GM19463 (cell line): ENCODE data around the gene EN2.

ENCODE experiments used
- ATAC-seq: cut with Tn5 transposase; IDR thresholded peaks from one replicate; pipeline ENCODE4 v1.9.1; 2021; ENCODE audit warnings: mild to moderate bottlenecking, moderate library complexity; ENCODE audit not compliant: unreplicated experiment

EN2 gene

DNA sequence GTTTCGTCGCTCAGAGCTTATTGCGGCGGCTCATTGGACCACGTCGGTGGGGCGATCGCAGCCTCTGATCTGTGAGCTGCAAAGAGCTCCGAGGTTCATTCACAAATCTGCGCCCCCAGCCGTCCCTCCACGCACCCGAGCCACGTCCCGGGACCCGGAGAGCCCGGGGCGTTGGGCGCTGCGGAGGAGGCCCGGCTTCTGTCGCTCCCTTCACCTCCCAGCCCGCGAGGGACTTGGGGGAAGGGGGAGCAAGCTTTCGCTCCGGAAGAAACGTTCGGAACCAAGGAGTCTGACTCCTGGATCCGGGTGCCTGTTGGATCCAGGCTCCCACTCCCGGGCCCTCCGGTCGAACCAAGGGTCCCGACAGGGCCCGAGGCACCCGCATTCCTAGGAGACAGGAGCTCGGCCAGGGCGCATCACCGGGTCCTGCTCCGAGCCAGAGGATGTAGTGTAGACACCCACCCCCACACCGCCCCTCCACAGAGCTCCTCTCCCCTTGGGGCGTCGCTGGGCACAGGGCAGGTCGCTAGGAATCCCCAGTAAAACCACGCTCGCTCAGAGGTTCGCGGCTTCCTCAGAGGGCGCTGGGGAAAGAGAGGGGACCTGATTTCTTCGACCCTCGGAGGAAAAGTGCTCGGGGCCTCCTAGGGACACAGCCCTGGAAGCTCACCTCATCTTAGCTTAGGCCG, 7.9 kb upstream of the EN2 start:
- no peak for ATAC-seq

DNA sequence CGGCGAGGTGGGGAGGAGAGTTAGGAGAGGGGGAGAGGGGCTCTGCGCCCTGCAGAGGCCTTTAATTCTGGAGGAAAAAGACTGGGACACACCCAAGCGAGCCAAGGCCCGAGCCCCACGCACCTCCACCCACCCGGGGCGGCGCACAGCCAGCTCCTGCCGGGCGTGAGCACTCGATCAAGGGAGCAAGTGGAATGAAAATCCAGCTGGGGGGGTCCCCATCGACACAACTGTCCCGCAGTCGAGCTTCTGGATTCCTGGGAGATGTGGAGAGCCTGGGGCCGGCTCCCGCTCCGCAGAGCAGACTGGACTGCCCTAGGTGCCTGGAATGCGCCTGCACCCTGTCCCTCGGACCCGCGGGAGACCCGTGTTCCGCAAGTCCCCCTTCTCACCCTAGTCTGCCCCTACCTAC, 7.4 kb upstream of the EN2 start:
- ATAC-seq = no peak

DNA sequence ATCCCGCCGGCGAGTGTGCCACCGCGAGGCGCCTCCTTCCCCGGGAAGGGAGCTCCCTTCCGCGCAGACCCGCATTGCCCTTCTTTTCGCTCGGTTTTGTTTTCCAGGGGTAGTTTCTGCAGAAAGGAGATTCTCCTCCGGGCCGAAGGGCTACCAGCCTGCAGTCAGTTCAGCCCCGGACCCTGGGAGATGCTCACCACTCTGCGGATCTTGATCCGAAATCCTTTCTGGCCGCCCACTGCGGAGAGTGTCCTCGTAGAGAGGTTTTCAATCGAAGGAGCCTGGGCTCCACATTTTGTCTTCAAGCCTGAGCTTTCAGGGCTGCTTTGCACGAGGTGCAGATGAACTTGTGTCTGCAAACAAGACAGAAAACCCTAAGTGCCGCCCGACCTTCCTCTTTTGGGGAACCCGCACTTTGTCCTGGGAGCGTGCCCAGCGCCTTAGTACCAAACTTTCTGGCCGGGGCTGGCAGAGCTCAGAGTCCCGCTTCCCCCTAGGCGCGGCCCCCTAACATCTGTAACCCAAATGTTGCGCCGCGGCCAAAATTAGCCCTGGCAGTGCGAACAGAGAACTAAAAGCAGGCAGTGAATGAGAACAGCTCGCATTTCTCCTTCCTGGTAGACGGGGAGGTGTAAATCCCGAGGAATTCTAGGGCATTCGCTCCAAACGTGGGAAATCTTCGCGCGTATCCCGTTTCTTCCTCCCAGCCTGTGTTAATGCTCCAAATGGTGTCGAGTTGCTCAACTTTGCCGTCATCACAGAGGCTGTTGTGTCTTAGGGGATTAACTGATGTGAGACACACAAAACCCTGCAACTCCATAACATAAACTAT, 6.7 kb upstream of the EN2 start:
- ATAC-seq = no peak

GRCh38 chr7:155451840-155452239, 6.1 kb upstream of the EN2 start:
- ATAC-seq = no peak

- ATAC-seq = no peak
Measured at GRCh38 chr7:155452505-155453295, 5.2 kb upstream of the EN2 start.

- ATAC-seq = no peak
Measured at GRCh38 chr7:155453296-155454182, 4.4 kb upstream of the EN2 start.

DNA sequence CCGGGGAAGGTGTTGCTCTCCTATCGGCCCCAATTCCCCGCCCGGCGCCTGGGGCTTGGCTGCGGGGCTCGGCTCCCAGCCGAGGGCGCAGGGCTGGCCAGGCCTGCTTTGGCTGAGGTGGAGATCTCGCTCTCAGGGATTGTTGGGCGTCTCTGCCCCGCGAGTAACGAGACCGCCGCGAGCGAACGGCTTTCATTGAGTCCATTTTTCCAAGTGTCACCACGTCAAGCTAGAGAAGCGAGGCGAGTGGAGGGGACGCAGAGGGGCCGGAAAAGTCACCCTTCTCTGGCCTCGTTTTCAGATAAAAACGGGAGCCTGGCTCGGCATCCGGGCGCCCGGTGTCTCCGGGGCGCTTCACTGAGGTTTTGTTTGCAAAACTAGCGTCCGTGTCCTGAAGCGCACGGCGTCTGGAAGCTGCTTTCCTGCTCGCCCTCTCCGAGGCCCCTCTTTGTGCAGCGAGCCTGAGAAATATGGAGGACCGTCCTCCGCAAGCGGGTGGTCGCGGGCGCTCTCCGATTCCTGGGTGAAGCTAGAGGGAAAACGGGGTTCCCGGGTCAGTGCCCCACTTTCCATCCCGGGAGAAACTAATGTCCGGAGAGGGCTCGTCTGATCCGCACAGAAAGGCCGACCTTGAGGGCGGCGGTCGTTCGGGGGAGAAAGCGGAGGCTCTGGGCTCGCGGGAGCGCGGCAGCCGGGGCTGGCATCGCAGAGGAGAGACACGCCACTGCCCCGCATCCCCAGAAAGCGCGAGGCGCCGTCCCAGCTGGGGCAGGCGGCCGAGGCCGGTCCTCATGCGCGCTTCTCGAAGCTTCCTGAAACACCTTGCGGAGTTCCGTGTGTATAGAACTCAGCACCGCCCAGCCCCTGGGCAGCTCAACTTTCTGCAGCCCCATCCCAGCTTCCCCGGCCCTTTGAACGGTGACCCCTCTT, 3.5 kb upstream of the EN2 start:
- ATAC-seq = no peak

GRCh38 chr7:155455132-155455693, 2.7 kb upstream of the EN2 start:
- ATAC-seq = no peak

- ATAC-seq = no peak
Measured at GRCh38 chr7:155455776-155456737, 1.9 kb upstream of the EN2 start.

DNA sequence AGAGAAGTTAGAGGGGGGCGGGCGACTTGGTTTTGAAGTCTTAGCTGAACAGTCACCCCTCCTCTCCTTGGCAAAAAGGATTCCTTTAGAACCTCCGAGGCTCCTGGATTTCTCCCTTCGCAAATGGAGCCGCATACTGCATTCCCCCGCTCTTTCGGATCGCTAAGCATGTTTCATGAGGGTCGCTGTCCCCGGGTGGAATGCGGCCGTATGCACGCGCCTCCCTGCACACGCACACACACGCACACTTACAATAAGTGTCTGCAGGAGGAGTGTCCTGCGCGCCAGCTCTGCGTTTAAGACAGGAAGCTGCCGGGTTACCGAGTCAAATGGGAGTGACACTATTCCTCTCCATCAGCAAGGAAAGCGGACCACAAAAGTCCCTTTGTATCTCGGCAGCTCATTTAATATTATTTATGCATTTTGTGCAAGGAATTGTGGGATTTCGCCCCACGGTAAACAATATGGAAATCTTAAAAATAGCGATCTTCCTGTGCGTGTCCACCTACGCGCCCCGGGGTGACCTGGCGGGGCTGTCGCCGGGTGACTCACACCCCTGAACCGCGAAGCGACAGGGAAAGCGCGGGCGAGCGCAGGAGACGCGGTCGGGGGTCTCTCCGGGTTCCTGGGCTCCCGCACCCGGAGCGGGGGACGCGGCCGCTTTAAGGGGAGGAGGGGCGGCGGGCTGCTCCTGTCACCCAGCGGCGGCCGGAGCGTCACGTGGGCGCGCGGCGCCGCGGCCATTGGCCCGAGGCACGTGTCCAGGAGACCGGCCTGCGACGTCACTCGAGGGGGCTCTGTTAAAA, 988 bp upstream of the EN2 start:
- peak; percentile 67 for ATAC-seq

DNA sequence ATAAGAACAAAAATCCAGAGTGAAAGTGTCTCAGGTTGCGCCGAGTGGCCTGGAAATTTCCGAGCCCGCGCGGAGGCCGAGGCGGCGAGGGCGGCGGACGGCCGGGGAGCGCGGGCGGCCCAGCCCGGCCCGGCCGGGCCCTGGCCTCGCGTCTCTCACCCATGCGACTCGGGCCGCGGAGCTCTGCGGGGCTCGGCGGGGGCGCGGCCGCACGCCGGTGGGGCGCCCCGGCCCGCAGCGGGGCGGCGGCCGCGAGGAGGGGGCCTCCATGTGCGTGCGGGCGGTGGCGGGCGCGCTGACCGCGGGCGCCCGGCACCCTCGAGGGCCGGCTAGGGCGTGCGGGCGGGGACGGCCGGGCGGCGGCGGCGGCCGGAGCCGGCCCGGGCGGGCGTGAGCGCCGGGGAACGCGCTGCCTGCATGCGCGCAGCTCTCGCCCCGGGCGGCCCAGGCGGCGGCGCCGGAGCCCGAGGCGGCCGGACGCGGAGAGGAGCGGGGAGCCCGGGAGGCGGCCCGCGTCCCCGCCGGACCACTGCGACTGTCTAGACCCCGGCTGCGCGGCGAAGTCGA, 302 bp upstream of the EN2 start:
- ATAC-seq = peak; percentile 12

GRCh38 chr7:155458878-155459699, 1.2 kb downstream of the EN2 start:
- ATAC-seq = no peak

- no peak for ATAC-seq
Measured at GRCh38 chr7:155459700-155460461, 2.0 kb downstream of the EN2 start.

DNA sequence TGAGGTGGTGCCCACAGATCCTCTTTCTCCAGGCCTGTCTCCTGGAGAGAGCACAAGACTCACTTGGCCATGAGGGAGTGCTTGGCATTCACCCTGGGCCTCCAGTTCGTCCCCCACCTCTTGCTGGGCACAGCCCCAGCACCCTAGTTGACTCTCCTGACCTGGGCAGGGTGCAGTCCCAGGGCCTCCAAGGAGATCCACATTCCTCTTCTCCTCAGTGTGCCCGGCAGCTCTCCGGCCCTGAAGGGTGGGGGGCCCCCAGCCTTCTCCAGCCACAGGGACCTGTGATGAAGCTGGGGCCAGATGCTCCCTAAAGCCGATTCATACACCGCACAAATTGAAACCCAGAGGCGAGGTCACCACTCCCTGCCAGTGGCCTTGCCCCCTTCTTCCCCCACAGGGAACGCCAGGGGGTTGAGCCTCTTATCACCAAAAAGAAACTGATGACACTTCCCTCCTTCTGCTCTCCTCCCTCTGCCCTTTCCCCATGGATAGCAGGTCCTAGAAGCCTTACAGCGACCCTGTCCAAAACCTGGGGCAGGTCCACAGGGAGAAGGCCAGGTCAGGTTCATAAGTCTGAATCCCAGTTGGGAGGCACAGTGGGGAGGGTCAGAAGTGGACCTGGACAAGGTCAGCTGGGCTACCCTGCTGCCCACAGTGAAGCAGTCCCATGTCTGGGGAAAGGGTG, 3.1 kb downstream of the EN2 start:
- ATAC-seq = no peak

DNA sequence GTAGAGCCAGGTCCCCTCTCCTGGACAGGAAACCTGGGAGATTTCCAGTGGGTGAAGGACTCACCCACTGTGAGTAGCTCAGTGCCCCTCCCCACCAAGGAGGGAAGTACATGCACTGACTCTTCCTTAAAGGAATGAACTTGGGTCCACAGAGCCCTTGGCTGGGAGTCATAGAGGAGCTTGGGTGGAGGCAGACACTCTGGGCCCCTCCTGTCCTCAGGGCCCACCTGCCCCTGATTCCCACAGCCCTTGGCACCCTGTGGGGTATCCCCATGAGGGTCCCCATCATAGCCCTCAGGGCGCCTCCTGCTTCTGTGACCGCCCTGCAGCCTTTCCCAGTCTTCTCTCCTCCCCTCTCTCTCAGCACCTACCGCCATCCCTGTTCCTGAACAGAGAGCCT, 3.7 kb downstream of the EN2 start:
- ATAC-seq = no peak
